Stimulated activated effector memory CD8-positive, alpha-beta T cell treated with anti-CD3 and anti-CD28 coated beads, Interleukin-12 subunit alpha, Interleukin-12 subunit beta, amount 100 ng/mL, for 72 hours (primary cell): ENCODE measurements around the gene MFAP4.

ENCODE experiments used
- ATAC-seq: fragments of 150-1000 bp; cut with Tn5 transposase; 2 replicates; pipeline ENCODE4 v1.10.0; 2021
- DNase-seq, 2 donors: peaks; one replicate each; pipeline ENCODE4 v3.0.0; 2021 to 2022; ENCODE audit warnings: low spot score in 2 of 2
- H3K27ac Mint-ChIP-seq: one replicate; pipeline ENCODE4 v1.8.0; 2022; ENCODE audit warnings: mild to moderate bottlenecking, mixed read lengths
- H3K36me3 Mint-ChIP-seq: one replicate; pipeline ENCODE4 v1.8.0; 2022; ENCODE audit warnings: mild to moderate bottlenecking, mixed read lengths
- H3K4me1 Mint-ChIP-seq: one replicate; pipeline ENCODE4 v1.8.0; 2022; ENCODE audit warnings: mixed read lengths
- H3K4me3 Mint-ChIP-seq: one replicate; pipeline ENCODE4 v1.8.0; 2022; ENCODE audit warnings: mild to moderate bottlenecking, mixed read lengths
- H3K9me3 Mint-ChIP-seq: one replicate; pipeline ENCODE4 v1.8.0; 2022; ENCODE audit warnings: mixed read lengths

MFAP4 gene, protein sequence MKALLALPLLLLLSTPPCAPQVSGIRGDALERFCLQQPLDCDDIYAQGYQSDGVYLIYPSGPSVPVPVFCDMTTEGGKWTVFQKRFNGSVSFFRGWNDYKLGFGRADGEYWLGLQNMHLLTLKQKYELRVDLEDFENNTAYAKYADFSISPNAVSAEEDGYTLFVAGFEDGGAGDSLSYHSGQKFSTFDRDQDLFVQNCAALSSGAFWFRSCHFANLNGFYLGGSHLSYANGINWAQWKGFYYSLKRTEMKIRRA

DNA sequence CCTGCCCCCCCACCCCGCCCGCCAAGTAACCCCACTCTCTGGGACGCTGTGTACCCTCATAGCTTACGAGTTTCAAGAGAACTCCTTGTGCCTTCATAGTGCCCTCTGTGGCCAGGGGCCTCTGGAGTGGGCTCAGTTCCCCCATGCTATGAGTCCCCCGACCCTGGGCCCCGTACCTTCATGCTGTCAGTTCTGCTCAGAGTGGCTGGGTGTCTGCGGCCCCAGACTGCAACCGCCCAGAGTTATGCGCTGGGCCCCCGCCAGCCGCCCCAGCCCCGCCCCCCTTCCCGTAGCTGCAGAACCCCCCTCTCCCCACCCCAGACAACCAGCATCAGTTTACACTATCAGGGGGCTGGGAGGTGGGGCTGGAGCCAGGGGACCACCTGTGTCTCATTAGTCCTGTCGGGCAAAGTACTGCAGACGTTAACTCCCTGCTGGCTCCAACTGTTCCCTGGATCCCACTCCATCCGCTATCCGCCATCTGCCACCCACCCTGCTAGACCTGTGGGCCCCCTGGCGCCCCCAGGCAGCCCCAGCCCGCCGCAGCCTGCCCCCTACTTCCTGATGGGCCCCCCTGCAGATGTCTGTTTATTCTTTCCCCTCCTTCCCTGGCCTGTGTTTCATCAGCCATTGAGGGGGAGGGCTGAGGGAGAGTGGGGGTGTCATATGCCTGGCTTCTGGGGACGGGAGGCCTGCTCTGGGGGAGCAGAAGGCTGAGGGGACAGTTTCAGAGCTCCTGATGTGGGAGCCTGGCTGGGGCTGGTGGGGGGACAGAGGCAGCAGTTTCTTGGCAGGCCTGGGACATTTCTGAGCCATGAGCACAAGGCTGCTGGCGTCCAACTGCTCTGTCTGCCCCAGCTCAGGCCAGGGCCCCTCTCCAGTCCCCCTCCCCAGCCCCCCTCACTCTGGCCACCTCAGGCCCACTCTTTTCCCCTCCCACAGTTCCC lies at the start of gene MFAP4:
Gene MFAP4 (minus strand): TSS at position 217 of the 947 bp plus-strand sequence. CDS start 35 bp downstream, at position 182.
- ATAC-seq (no peak), DNase-seq (no peak)
- H3K36me3 Mint-ChIP-seq = peaks cover 15% of the 10 kb centered on the region
- no peak within 1 kb of the TSS for H3K4me3 Mint-ChIP-seq
- H3K27ac Mint-ChIP-seq = peak within 1 kb of the TSS; percentile 85
- no peaks in the 10 kb centered on the region for H3K9me3 Mint-ChIP-seq
- H3K4me1 Mint-ChIP-seq = peaks cover 19% of the 10 kb centered on the region

DNA sequence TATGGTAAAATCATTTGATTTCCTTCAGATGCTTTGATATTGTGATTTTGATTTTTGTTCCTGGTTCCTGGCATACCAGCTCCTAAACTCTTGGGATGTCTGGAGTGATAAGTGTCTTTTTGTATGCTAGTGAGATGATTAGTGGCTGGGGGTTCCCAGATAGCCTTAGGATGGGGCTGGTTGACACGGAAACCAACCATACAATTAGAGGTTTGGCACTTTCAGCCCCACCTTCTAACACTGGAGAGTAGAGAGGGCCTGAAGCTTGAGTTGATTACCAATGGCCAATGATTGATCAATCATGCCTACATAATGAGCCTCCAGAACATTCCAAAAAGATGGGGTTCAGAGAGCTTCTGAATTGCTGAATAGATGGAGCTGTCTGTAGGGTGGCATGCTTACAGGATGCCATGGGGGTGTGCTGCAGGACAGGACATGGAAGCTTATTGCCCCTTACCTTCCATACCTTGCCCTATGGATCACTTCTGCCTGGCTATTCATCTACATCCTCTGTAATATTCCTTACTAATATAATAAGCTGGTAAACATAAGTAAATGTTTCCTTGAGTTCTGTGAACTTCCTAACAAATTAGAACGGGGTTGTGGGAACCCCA lies 46.8 kb upstream of the MFAP4 start:
- Mint-ChIP-seq H3K4me3 (no peak overlapping the region), H3K9me3 (no peaks in the 10 kb centered on the region), H3K36me3 (no peaks in the 10 kb centered on the region), H3K4me1 (no peaks in the 10 kb centered on the region), H3K27ac (no peak overlapping the region)
- DNase-seq (no peak), ATAC-seq (no peak)

DNA sequence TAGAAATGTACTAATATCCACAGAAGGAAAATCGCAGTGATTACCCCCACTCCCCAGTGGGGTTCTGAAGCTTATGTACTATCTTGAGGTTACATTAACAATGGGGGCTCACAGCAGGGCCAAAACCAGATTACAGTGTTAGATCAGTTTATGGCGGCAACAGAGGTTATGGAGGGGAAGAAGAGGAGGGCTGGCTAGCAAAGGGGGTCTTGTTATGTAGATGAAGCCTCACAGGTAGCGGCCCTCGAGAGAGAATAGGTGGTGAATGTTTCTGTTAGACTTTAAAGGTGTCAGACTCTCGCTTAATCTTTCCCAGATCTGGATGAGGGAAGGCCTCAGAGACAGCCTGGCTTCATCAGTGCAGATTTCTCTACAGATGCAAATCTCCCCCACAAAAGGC lies 46.3 kb upstream of the MFAP4 start:
- Mint-ChIP-seq H3K36me3 (no peaks in the 10 kb centered on the region), H3K27ac (no peak overlapping the region), H3K9me3 (no peaks in the 10 kb centered on the region), H3K4me1 (no peaks in the 10 kb centered on the region), H3K4me3 (no peak overlapping the region)
- ATAC-seq = no peak
- DNase-seq = no peak

DNA sequence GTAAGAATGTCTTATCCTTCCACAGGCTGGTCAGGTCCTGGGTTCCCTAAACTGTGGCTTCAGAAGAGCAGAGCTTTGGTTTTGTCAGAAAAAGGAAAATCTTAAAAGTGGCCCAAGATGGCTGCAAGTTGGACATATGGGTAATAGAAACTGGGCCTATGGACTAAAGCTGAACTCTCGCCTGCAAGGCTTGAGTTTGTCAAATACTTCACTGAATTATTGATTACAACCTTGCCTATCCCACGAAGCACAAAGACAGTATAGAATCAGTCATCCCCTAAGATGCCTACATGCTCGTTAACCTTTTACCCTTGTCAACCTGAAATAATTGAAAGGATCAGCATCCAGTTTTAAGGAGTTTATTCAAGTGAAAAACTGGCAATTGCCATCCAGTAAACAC lies 44.7 kb upstream of the MFAP4 start:
- Mint-ChIP-seq H3K9me3 (no peaks in the 10 kb centered on the region), H3K36me3 (no peaks in the 10 kb centered on the region), H3K4me3 (no peak overlapping the region)

DNA sequence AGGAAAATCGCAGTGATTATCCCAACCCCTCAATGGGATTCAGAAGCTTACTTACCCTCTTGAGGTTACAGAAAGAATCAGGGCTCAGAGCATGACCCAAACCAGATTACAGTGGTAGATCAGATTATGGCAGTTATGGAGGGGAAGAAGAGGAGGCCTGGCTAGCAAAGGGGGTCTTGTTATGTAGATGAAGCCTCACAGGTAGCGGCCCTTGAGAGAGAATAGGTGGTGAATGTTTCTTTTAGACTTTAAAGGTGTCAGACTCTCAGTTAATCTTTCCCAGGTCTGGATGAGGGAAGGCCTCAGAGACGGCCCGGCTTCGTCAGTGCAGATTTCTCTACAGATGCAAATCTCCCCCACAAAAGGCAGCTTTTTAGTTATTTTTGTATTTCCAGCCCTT lies 39.6 kb upstream of the MFAP4 start:
- H3K4me1 Mint-ChIP-seq = no peaks in the 10 kb centered on the region
- no peak for ATAC-seq
- no peaks in the 10 kb centered on the region for H3K9me3 Mint-ChIP-seq
- no peak for DNase-seq
- H3K36me3 Mint-ChIP-seq = no peaks in the 10 kb centered on the region
- H3K4me3 Mint-ChIP-seq = no peak overlapping the region
- H3K27ac Mint-ChIP-seq = no peak overlapping the region

More for the DNA sequence above, 44.7 kb upstream of the MFAP4 start:
- no peak overlapping the region for H3K27ac Mint-ChIP-seq
- no peaks in the 10 kb centered on the region for H3K4me1 Mint-ChIP-seq
- no peak for ATAC-seq
- no peak for DNase-seq

DNA sequence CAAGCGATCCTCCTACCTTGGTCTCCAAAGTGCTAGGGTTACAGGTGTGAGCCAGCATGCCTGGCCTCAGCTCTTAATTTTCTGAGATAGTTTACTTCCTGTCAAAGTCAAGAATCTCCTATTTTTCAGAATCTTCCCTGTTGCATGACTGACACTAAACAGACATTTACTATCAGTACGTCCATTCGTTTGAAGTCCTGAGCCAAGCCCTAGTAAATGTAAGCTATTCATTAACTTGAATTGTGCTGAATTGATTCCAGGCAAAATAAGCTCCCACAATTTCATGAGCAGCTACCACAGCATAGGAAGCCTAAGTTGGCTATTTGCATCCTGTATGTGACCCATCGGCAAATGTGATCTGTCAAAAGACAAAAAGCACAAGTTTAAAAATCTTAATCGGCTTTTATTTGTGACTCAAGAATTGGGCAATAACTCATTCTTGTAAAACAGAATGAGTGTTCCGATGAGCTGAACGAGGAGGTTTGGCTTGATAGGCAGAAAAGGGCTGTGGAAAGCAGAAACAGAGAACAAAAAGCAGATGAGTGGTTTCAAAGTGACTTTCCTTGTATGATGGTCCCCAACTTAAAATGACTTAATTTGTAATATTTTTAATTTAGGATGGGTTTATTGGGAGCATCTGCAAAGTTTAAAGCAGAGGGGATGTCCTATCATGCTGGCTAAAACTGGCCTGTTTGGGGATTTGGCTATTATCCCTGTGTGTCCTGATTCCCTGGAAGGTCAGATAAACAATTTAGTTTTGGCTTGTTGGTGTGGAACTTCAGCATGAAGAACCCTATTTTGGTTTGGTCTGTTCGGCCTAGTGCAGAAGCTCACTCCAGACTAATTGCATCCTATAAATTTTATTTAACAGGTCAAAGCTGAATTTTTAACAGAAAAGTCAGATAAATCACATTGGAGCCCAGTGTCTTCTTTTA lies 38.2 kb upstream of the MFAP4 start:
- Mint-ChIP-seq H3K4me1 (no peaks in the 10 kb centered on the region), H3K4me3 (no peak overlapping the region), H3K27ac (no peak overlapping the region), H3K36me3 (no peaks in the 10 kb centered on the region), H3K9me3 (no peaks in the 10 kb centered on the region)
- DNase-seq (no peak), ATAC-seq (peak; percentile 51)

DNA sequence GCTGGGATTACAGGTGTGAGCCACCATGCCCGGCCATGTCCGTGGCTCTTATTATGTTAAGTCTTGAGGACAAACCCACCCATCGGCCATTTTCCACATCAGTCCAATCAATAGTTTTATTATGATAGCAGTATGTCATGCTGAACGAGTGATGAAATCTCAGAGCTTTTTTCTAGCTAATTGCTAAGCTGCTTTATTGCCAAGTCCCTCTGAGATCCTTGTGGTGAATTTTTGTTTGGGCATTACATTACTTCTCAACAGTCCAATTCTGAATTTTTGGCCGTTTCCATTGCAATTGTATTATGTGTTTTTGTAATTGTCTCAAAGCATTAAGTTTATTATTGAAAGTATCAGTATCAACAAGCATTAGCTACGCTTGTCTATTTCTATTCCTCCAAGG lies 34.9 kb upstream of the MFAP4 start:
- DNase-seq = no peak
- ATAC-seq = no peak
- Mint-ChIP-seq H3K4me1 (peaks cover 15% of the 10 kb centered on the region), H3K36me3 (no peaks in the 10 kb centered on the region), H3K9me3 (no peaks in the 10 kb centered on the region), H3K4me3 (no peak overlapping the region), H3K27ac (no peak overlapping the region)

DNA sequence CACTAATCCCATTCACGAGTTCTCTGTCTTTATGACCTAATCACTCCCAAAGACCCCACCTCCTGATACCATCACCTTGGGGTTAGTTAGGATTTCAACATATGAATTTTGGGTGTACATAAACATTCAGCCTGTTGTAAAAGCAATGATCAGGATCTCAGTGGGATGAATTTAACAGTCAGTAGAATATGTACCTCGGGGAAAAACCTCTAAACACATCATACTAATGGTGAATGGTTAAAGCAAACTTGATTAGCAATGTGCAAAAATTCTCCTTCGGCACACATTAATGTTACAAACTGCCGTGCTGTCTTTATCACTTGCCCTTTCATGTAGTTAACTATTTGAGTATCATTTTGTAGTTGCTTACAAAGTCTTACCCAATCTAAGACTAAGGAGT lies 34.2 kb upstream of the MFAP4 start:
- Mint-ChIP-seq H3K9me3 (no peaks in the 10 kb centered on the region), H3K27ac (no peak overlapping the region), H3K4me3 (no peak overlapping the region), H3K36me3 (no peaks in the 10 kb centered on the region), H3K4me1 (peaks cover 15% of the 10 kb centered on the region)
- ATAC-seq = no peak
- DNase-seq = no peak

DNA sequence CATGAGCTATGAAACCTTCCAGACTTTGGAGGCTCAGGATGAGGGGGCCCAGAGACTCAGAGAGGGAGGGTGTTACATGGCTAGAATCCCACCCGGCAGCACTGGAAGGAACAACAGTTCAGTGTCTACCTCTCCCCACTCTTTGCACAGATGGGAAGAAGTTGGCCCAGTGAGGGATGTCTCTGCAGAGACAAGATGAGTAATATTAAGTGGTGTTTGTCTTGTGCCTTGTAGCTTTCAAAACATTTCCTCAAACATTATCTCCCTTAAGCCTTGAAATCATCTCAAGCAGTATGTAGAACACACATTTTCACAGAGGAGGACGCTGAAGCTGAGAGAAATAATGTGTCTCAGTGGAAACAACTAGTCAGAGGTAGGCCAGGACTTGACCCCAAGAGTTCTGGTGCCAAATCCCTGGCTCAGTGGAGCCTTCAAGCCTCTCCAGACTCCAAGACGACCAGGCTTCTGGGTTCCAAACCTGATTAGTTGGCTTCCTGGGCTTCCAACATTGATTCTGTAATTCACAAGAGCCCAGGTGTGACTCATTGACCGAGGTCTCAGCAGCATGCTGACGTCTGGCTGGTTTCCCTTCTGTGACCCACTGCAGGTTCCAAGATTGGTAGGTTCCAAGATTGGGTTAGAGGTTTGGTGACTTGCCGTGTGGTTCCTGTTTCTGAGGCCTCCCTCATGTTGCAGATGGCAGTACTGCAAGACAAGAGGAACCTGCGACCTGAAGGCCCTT lies 31.4 kb upstream of the MFAP4 start:
- ATAC-seq (peak; percentile 91), DNase-seq (no peak)
- H3K4me1 Mint-ChIP-seq = peaks cover 15% of the 10 kb centered on the region
- no peaks in the 10 kb centered on the region for H3K9me3 Mint-ChIP-seq
- no peaks in the 10 kb centered on the region for H3K36me3 Mint-ChIP-seq
- H3K27ac Mint-ChIP-seq = peak overlapping the region; percentile 29
- H3K4me3 Mint-ChIP-seq = no peak overlapping the region

DNA sequence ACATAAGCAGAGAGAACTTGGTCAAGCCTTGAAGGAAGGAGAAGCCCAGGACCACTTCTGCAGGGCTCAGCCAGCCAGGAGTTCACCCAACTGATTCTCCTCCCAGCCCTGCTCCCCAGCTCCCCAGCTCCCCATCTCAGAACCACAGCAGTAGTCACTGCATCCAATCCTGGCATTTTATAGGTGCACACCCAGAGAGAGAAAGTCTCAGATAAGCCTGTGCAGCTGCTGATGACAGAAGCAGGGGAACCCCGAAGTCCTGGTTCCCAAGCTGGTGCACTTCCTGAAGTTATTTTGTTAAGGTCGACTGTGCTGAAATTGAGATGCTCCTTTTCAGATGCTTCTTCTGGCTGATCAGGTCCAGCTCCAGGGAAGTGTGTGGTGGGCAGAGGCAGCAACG lies 30.6 kb upstream of the MFAP4 start:
- Mint-ChIP-seq H3K4me3 (no peak overlapping the region), H3K27ac (peak overlapping the region; percentile 29), H3K36me3 (no peaks in the 10 kb centered on the region), H3K4me1 (peaks cover 15% of the 10 kb centered on the region), H3K9me3 (no peaks in the 10 kb centered on the region)
- ATAC-seq = no peak
- DNase-seq = no peak

DNA sequence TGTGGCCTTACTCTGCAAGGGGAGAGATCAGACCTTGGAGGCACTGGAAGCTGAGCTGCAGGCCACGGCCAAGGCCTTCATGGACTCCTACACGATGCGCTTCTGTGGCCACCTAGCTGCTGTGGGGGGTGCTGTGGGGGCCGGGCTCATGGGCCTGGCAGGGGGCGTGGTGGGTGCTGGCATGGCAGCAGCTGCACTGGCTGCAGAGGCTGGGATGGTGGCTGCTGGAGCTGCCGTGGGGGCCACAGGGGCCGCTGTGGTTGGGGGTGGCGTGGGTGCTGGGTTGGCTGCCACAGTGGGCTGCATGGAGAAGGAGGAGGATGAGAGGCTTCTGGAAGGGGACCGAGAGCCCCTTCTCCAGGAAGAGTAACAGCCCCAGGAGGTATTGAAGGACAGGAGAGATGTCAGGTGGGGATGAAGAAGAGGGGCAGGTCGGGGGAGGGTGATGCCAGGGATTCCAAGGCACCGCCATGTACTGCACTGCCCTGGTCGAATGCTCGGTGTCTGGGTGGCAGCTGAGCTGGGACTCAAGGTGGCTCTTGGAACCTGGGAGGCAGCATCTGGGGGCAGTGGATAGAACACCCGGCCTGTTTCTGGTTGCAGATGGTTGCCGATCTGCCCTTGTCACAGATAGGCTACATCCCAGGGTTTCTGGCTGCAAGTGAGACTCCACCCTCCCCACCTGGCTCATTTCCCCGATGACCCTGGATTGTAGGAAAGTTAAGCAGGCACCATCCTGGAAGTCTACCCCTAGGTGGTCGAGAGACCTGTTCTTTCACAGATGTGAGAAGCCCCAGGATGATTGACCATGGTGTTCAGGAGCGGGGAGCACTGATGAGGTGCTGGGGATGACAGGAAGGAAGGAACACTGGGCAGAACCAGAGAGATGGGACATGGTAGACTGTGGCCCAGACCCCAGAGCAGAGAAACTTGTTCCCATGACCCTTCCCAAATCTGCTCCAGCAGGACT lies 29.1 kb upstream of the MFAP4 start:
- Mint-ChIP-seq H3K9me3 (no peaks in the 10 kb centered on the region), H3K27ac (no peak overlapping the region), H3K36me3 (no peaks in the 10 kb centered on the region), H3K4me3 (no peak overlapping the region), H3K4me1 (peaks cover 15% of the 10 kb centered on the region)
- no peak for ATAC-seq
- DNase-seq = no peak

DNA sequence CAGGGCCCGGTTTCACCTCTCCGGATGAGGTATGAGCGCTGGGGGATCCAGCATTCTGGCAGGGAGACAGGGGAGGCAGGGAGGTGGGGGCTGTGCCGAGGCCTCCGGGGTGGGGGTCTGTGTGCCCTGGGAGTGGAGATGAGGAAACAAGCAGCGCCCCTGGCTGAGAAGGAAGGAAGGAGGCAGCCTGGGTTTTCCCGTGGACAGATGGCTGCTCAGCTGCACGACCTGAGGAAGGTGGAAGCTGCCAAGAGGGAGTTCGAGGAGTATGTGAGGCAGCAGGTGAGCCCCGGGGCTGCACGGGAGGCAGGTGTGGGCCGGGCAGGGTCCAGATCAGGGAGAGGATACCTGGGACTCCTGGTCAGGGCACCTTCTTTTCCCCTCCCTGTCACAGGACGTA lies 28.3 kb upstream of the MFAP4 start:
- H3K4me1 Mint-ChIP-seq = peaks cover 15% of the 10 kb centered on the region
- no peak overlapping the region for H3K4me3 Mint-ChIP-seq
- H3K9me3 Mint-ChIP-seq = no peaks in the 10 kb centered on the region
- no peak for DNase-seq
- no peak for ATAC-seq
- no peaks in the 10 kb centered on the region for H3K36me3 Mint-ChIP-seq
- H3K27ac Mint-ChIP-seq = no peak overlapping the region

DNA sequence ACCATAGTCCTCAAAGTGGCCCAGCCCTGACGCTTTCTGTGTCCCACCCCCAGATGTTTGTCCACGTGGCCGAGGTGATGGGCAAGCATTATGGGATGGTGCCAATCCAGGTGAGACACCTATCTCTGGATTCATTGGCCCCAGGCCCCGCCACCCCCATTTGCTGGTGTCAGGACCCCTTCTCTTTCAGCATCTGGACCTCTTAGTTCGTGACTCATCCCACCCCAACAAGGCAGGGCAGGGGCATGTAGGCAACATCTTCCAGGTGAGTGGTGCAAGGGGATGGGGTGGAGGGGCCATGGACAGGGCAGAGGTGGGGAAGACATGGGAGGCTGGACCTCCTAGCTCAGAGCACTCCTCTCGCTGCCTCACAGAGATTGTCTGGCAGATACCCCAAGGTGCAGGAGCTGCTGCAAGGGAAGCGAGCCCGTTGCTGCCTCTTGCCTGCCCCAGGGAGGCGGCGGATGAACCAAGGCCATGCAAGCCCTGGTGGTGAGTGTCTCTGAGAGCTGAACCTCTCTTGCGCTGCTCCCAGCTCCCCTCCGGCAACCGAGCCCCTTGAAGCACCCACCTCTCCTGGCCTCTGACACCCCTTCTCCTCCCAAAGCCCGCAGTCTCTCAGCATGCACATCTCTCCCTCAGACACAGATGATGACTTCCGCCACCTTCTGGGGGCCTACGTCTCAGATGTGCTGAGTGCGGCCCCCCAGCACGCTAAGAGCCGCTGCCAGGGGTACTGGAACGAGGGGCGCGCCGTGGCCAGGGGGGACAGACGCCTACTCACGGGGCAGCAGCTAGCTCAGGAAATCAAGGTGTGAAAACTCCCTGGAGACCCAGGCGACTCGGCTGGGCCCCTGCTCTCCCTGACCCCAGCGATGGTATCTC lies 27.6 kb upstream of the MFAP4 start:
- Mint-ChIP-seq H3K4me1 (peaks cover 15% of the 10 kb centered on the region), H3K4me3 (no peak overlapping the region), H3K9me3 (no peaks in the 10 kb centered on the region), H3K27ac (no peak overlapping the region), H3K36me3 (no peaks in the 10 kb centered on the region)
- ATAC-seq (no peak), DNase-seq (no peak)
